ENCODE results near the gene NCOA6.

- no peak for TF ChIP-seq POLR2A (IDR thresholded peaks at IDR 0.05)
- no peak for TF ChIP-seq CTCF (IDR thresholded peaks at IDR 0.05)
These were observed 7.7 kb downstream of the NCOA6 start for GRCh38 chr20:34817801-34818200.

All from esophagus squamous epithelium (tissue), 4 donors.